Measurements from ENCODE around the gene PARP6. TPM values are rescaled to one million over a fixed set of nuclear protein-coding genes. Genes with fewer than 3 reads are reported as not detected.

Gene PARP6
- total RNA-seq, 2 donors from 2014 or later = 48.3 to 64.9 TPM

- TF ChIP-seq POLR2A (IDR thresholded peaks at IDR 0.05) (peak; percentile 97 to 98 (median 98)), CTCF (IDR thresholded peaks at IDR 0.05) (peak in 1 of 7 experiments; percentile 14)
- 0 to 2% methylated on average over 19 to 56 of the region's 67 CpGs for WGBS, 2 donors
- Histone ChIP-seq H3K4me1 (peaks cover 38% of the 10 kb centered on the region), H3K4me3 (peak within 1 kb of the TSS; percentile 74 to 82), H3K36me3 (replicated peaks in 1 of 2; ENCODE audit: insufficient read depth in 1 of 2, low read depth in 2 of 2) (no peaks in the 10 kb centered on the region), H3K9me3 (no peaks in the 10 kb centered on the region), H3K27me3 (no peaks in the 10 kb centered on the region), H3K27ac (peak within 1 kb of the TSS; percentile 77 to 94 (median 90))
- intact Hi-C loops (cut with DNase I) = no loop called here
- ATAC-seq (peak; percentile 90), DNase-seq (peak; percentile 97 to 98 (median 98))
Observed at GRCh38 chr15:72231066-72231832, 41.1 kb downstream of the PARP6 start, which contains the start of gene PKM. PKM (minus strand) TSS chr15:72231190; CDS start chr15:72219097, 12,093 bp downstream.

GRCh38 chr15:72230197-72231065 lies 41.9 kb downstream of the PARP6 start:
- TF ChIP-seq POLR2A (IDR thresholded peaks at IDR 0.05) = peak in 1 of 3 donors; percentile 44
- no peak for TF ChIP-seq CTCF (IDR thresholded peaks at IDR 0.05)
- no peaks in the 10 kb centered on the region for H3K9me3 ChIP-seq
- DNase-seq = peak; percentile 76 to 89 (median 82)
- peak; percentile 45 for ATAC-seq
- H3K4me3 ChIP-seq = peak overlapping the region; percentile 74 to 82
- no peaks in the 10 kb centered on the region for H3K27me3 ChIP-seq
- intact Hi-C loops (cut with DNase I) = no loop called here
- peaks cover 38% of the 10 kb centered on the region for H3K4me1 ChIP-seq
- WGBS, 2 donors = 0 to 1% methylated on average over 57 to 69 of the region's 79 CpGs
- no peaks in the 10 kb centered on the region for H3K36me3 ChIP-seq (replicated peaks in 1 of 2; ENCODE audit: insufficient read depth in 1 of 2, low read depth in 2 of 2)
- H3K27ac ChIP-seq = peak overlapping the region; percentile 77 to 94 (median 90)

- DNase-seq = no peak
- Histone ChIP-seq H3K4me1 (peaks cover 38% of the 10 kb centered on the region), H3K27me3 (no peaks in the 10 kb centered on the region), H3K4me3 (peak overlapping the region; percentile 74 to 82), H3K36me3 (replicated peaks in 1 of 2; ENCODE audit: insufficient read depth in 1 of 2, low read depth in 2 of 2) (no peaks in the 10 kb centered on the region), H3K9me3 (no peaks in the 10 kb centered on the region), H3K27ac (peak overlapping the region; percentile 77 to 94 (median 90))
- WGBS, 2 donors = 0% methylated on average over 16 to 29 of the region's 29 CpGs
- TF ChIP-seq CTCF (IDR thresholded peaks at IDR 0.05) = no peak
- no peak for TF ChIP-seq POLR2A (IDR thresholded peaks at IDR 0.05)
- peak; percentile 1 for ATAC-seq
- intact Hi-C loops (cut with DNase I) = no loop called here
Observed at GRCh38 chr15:72229947-72230196, 42.5 kb downstream of the PARP6 start.

GRCh38 chr15:72229076-72229946 lies 43.0 kb downstream of the PARP6 start:
- DNase-seq = no peak
- Histone ChIP-seq H3K27ac (peak overlapping the region in 3 of 4 donors; percentile 88 to 94 (median 93)), H3K4me3 (peak overlapping the region; percentile 74 to 82), H3K36me3 (replicated peaks in 1 of 2; ENCODE audit: insufficient read depth in 1 of 2, low read depth in 2 of 2) (no peaks in the 10 kb centered on the region), H3K9me3 (no peaks in the 10 kb centered on the region), H3K4me1 (peaks cover 38% of the 10 kb centered on the region), H3K27me3 (no peaks in the 10 kb centered on the region)
- ATAC-seq = no peak
- no peak for TF ChIP-seq CTCF (IDR thresholded peaks at IDR 0.05)
- TF ChIP-seq POLR2A (IDR thresholded peaks at IDR 0.05) = no peak
- WGBS, 2 donors = 11 to 14% methylated on average over 25 of the region's 25 CpGs
- intact Hi-C loops (cut with DNase I) = no loop called here

Measured in body of pancreas (tissue), 4 donors.